GM19463 (cell line): ENCODE measurements around the gene PC.

Experiments used
- ATAC-seq: cut with Tn5 transposase; IDR thresholded peaks from one replicate; pipeline ENCODE4 v1.9.1; 2021; ENCODE audit warnings: mild to moderate bottlenecking, moderate library complexity; ENCODE audit not compliant: unreplicated experiment

The PC gene

DNA sequence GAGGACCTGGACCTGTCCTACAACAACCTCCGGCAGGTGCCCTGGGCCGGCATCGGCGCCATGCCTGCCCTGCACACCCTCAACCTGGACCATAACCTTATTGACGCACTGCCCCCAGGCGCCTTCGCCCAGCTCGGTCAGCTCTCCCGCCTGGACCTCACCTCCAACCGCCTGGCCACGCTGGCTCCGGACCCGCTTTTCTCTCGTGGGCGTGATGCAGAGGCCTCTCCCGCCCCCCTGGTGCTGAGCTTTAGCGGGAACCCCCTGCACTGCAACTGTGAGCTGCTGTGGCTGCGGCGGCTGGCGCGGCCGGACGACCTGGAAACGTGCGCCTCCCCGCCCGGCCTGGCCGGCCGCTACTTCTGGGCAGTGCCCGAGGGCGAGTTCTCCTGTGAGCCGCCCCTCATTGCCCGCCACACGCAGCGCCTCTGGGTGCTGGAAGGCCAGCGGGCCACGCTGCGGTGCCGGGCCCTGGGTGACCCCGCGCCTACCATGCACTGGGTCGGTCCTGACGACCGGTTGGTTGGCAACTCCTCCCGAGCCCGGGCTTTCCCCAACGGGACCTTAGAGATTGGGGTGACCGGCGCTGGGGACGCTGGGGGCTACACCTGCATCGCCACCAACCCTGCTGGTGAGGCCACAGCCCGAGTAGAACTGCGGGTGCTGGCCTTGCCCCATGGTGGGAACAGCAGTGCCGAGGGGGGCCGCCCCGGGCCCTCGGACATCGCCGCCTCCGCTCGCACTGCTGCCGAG lies 99.8 kb downstream of the PC start:
- ATAC-seq: no peak

- ATAC-seq: no peak
Measured at GRCh38 chr11:66857927-66858185, 100.3 kb downstream of the PC start.

DNA sequence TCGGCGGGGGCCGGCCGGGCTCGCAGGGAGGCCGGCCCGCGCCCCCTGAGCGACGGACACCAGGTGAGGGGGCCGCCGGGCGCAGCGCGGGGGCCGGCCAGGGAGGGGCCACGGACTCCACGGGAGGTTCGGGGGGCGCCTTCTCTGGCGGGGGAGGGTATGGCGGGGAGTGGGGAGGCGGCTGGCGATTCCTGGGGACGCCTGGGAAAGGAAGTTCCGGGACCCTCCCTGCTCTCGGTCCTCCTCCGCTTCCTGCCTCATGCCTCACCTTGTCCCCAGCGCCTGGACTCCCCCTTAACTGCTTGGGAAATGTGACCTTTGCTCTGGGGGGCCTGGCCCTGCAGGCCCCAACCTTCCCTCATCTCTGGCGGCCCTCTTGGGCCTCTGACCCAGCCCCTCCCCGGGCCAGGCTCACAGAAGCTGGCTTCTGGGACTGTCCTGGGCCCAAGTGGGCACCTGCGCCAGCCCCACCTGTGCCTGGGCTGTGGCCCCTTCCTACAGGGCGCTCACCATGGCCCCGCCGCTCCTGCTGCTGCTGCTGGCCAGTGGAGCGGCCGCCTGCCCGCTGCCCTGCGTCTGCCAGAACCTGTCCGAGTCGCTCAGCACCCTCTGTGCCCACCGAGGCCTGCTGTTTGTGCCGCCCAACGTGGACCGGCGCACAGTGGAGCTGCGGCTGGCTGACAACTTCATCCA lies 100.8 kb downstream of the PC start:
- no peak for ATAC-seq

GRCh38 chr11:66856496-66857233 lies 101.5 kb downstream of the PC start, which contains the start of gene LRFN4:
Gene LRFN4, plus strand, starts transcription at chr11:66857064. Its CDS starts 681 bp downstream, at chr11:66857745.
- peak; percentile 23 for ATAC-seq

DNA sequence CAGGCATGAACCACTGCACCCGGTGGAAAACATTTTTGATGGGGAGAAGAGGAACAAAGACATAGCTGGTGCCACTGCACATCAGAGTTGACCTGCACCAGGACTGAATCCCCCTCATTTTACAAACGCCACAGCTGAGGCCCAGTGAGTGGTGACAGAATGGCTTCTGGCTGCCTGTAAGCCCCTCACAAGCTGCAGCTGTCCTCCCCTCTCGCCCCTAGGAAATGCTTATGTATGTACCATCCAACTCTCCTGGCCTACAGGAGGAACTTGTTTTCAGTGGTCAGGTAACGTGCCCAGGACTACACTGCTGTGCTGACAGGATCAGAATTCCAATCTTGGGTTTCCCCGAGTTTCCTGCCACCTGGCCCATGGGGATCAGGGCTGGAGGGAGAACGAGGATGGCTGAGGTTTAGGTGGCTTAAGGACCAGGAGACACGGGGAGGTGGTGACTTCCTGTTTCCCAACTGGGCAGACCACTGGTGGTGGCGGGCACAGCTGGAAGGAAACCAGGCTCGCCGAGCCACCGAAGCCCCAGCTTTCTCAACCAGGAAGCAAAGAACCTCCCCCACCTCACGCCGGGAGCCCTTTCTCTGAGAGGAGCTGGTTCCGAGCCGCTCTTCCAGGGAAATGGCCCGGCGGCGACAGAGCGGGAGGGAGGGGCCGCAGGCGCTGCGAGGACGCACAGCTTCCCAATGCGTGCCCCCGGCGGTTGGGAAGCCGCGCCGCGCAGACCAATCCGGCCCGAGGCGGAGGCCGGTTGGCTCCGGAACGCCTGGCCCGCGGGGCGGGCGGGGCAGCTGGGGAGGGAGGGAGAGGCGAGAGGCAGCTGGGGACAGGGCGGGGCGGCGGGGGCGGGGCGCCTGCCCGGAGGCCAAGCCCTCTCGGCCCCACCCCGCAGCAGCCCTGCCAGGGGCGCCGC lies 102.3 kb downstream of the PC start:
- ATAC-seq: peak; percentile 80

DNA sequence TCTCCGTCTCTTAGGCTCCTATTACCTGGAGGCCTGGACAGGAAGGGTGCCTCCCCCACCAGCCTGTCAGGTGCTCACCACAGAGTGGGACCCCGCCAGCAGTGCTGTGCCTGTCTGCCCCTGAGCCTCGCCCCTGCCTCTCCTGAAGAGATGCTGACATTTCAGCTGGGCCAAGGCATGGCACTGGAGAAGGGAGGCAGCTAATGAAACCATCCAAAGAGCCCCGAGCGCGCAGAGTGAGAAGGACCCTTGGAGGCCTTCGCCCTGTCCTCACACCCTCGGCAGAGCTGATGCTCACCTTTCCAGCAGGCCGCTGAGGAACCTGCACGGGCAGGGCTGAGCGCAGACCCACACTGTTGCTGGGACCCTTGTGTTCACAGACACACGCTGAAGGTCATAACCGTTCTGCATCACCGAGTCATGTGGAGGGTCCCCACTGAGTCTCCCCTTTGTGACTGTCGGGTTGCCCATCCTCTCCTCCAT lies 103.4 kb downstream of the PC start:
- no peak for ATAC-seq

DNA sequence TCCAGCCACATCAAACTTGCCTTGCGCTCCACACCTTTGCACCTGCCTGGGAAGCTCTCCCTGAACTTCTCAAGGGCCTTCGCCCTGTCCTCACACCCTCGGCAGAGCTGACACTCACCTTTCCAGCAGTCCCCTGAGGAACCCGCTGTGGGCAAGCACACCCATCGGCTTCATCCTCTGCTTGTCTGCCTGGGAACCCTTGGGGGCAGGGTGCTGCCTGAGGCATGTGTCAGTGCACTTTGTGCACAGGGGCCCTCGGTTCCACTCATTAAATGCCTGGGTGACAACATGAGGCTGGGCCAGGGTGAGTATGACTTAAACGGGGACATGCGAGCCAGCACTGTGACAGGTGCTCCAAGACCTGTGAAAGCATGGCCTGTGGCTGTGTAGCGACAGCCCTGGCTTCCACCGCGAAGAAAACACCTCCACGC lies 103.9 kb downstream of the PC start:
- no peak for ATAC-seq

GRCh38 chr11:66853242-66854229 lies 104.6 kb downstream of the PC start:
- no peak for ATAC-seq

DNA sequence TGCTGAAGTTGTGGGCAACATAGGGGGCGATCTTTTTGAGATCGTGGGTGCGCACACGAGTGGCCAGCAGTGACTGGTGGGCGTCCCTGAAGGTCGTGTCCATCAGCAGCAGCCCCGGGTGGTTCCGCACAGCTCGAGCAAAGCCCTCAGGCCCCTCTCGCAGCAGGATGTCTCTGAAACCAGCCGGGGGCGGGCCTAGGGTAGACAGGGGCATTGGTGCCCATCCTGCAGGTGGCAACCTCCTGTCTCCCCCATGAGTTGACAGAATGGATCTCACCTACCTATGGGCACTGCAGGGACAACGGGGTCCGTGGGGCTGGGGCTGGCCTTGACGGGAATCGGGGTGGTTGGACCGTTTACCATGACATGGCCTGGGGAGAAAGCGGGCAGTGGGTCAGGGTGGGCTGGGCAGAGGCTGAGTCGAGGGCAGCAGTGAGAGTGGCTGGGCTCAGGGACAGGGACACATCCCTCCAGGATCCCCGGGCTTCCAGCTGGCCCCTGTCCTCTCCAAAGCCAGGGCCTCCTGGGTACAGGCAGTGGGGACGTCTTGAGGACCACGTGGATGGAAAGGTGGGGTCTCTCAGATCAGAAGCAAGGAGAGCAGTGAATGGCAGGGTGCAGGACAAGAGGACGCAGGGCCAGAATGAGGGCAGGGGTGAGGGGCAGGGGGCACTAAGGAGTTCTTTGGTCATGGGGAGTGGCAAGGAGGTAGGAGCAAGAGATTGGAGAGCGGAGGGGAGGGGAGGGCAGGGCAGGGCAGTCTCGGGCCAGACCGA lies 105.5 kb downstream of the PC start:
- ATAC-seq: no peak

DNA sequence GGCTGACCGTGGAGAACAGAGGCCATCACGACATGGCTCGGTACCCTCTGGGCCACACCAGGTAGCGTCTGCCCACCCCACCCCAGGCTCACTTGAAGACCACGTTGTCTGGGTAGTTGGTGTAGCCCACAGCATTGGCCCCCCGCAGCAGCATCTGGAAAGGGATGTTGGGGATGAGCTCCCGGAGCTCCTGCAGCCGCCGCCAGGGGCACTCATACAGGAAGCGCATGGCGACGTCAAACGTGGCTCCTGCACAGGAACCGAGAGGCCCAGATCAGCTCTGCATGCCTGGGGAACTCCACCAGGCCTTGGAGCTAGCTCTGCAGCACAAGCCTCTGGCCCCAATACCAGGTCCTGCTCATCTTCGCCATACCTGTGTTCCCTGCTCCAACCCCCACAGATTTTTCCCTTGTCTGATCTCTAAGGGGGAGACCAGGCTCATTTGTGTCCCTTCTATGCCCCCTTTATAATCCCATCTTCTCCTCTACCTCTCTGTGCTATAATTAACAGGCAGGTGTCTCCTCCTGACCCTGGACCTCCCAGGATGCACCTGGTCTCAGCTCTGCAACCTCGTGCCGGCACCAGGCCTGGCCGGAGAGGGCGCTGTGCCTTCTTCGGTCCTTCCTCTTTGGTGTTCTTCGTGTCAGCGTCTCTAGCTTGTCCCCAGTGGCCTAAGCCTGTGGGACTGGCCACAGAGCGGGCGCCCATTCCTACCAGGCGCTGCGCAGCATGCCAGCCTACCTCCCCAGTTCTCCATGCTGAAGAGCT lies 106.3 kb downstream of the PC start:
- ATAC-seq: no peak

GRCh38 chr11:66851239-66851596 lies 107.0 kb downstream of the PC start:
- no peak for ATAC-seq

DNA sequence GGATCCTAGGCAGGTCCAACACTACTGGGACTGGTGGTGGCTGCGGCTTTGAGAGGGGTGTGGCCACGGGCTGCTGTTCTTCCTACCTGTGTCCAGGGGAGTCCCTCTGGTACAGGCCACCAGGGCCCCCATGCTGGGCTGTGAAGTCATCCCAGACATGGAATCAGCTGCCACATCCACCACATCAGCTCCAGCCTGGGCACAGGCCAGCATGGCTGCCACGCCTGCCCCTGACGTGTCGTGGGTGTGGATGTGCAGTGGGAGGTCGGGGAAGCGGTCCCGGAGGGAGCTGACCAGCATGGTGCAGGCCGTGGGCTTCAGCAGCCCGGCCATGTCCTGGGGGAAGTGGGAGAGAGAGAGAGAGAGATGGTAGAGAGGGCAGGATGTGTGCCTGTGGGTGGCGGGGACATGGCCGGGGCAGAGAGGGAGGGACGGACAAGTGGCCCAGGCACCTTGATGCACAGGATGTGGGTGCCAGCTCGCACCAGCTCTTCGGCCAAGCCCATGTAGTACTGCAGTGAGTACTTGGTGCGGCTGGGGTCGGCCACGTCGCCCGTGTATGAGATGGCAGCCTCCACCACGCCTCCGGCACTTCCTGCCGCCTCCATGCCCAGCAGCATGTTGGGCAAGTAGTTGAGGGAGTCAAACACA lies 107.5 kb downstream of the PC start:
- no peak for ATAC-seq

- no peak for ATAC-seq
Measured at GRCh38 chr11:66850235-66850587, 108.0 kb downstream of the PC start.

DNA sequence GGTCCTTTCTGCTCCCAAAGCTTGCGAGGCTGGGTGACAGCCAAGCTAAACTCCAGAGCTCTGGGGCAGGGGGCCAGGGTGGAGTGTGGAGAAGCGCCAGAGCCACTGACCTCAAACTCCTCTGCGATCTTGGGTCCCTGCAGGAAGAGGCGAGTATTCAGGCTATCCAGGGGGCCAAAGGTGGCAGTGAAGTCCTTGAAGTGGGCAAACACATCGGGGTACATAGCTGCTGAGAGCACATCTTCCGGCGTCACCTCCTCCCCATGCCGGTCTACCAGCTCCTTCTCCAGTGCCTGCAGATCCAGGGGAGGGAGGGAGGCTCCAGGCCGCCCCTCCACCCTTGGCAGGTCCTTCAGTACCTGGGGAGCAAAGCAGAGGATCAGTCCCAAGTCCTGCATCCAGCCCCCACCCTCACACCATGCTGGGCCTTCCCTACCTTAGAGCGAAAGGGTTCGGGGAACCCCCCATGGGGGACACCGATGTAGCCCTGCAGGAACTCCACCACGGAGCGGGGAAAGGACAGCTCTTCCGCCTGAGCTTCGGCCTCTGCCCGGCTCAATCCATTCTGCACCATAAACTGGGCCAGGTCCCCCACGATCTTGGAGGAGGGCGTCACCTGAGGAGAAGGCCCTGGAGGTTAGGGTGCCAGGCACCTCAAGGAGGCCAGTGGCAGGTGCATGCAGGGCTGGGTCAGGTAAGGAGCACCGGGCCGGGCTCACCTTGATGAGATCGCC lies 108.5 kb downstream of the PC start:
- no peak for ATAC-seq

DNA sequence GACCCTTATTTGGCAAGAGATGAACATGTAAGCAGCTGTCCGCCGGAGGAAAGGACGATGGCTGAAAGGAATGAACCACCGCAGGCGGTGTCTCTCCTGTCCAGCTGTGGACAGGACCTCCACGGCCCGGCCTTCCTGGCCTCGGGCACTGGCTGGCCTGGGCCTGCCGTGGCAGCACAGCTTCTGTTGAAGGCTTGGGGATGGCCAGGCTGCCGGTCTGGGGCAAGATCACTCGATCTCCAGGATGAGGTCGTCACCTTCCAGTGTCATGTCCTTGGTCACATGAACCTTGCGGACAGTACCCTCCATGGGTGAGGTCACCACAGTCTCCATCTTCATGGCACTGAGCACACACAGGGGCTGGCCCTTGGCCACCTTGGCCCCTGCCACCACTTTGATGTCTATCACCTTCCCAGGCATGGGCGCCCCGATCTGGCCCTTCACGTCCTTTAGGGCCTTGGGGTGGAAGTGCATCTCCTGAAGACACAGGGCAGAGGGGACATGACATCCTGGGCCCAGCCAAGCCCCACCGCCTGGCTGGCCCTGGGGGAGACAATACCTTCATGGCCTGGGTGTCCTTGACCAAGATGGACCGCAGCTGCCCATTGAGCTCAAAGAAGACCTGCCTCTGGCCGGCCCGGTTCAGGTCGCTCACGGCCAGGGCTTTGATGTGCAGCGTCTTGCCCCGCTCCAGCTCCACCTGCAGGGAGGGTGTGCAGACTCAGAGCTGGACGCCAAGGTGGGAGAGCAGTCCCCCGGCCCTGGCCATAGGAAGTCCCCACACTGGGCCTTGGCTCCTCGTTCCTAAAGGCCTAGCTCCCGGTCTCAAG lies 109.3 kb downstream of the PC start:
- no peak for ATAC-seq
